Activated naive CD4-positive, alpha-beta T cell treated with Interleukin-2 at 50 U/mL for 16 hours (primary cell): ENCODE data around the gene TTLL10.

Experiments
- DNase-seq: peaks from one replicate; pipeline ENCODE4 v3.0.0-alpha.2; 2020

TTLL10 gene

GRCh38 chr1:1238702-1239178 is 65.1 kb downstream of the TTLL10 start:
- DNase-seq: no peak

- DNase-seq: no peak
Measured at GRCh38 chr1:1239227-1239613, 65.5 kb downstream of the TTLL10 start.

DNA sequence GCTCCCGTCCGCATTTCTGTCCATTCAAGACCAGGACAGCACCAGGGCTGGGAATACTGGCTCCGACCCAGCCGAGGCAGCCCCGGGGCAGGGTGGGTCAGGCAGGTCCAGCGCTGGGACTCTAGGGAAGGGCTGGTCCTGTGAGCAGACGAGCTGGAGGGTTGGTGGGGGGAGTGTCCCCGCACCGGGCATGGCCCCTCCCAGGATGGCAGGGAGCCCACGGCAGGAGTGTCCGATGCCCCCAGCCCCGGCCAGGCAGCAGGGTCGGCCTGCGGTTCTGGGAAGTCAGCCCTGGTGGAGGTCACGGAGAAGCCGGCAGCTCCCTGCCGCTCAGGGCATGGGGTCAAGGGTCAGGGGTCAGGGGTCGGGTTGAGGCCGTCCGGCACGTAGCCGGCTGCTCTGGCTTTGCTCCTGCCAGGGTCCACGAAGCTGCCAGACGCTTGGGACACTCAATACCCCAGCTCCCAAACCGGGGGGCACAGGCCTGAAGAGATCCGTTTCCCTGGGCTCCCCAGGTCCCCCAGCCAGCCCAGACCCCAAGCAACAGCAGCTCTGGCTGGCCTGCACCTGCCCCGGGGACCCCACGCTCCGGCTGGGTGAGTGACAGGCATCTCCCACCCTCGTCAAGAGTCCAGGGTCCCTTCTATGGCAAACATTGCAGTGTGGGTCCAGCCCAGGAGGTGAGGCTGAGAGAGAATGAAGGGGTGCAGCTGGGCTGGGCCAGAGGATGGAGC is 66.1 kb downstream of the TTLL10 start:
- DNase-seq: no peak

DNA sequence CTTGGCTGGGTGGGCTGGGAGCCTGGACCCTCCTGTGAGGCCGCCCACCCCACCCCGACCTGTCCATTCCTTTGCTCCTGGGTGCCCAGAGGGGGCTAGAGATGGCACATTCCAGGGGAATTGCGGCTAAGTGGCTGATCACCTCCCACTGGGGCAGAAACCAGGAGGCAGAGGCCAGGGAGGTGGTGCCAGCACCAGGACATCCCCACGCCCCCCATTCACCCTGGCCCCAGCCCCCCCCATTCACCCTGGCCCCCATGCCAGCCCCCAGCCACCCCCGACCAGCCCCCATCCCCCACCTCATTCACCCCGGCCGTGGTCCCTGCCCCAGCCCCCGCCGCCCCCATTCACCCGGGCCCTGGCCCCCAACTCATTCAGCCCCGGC is 66.7 kb downstream of the TTLL10 start:
- no peak for DNase-seq

GRCh38 chr1:1240822-1241587 is 67.3 kb downstream of the TTLL10 start:
- no peak for DNase-seq

- DNase-seq: no peak
Measured at GRCh38 chr1:1241588-1242219, 68.0 kb downstream of the TTLL10 start.

GRCh38 chr1:1242461-1243265 is 69.0 kb downstream of the TTLL10 start:
- no peak for DNase-seq

DNA sequence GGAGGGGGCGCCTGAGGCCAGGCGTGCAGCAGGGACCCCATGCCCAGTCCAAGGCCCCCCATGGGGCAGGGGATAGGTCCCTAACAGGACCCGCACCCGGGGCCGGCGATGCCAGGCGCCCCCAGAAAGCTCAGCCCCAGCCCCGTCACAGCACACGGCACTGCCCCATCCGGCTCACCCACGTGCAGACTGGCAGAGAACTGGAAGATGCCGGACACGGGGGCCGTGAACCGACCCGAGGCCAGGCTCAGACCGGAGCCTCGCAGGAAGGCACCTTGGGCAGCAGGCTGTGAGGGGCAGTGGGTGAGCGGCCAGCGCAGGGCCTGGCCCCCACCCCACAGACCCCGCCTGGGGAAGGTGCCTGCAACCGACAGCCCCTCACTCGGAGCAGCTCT is 69.6 kb downstream of the TTLL10 start:
- DNase-seq: no peak

DNA sequence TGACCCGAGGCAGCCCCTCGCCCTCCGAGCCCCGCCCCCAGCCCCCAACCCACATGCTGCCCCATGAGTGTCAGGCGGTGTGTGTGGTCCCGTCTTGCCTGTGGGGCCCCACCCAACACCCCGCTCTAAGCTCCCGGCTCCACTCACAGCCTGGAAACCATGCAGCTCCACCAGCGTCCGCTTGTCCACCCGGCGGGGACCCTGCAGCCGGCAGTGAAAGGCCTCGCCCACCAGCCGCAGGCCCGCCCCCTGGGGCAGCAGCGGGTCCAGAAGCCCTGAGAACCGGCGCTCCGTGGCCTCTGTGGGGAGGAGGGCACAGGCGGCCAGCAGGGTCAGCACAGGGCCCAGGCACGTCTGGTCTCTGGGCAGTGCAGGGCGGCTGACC is 70.1 kb downstream of the TTLL10 start:
- DNase-seq: no peak

GRCh38 chr1:1244192-1244811 is 70.6 kb downstream of the TTLL10 start:
- no peak for DNase-seq

DNA sequence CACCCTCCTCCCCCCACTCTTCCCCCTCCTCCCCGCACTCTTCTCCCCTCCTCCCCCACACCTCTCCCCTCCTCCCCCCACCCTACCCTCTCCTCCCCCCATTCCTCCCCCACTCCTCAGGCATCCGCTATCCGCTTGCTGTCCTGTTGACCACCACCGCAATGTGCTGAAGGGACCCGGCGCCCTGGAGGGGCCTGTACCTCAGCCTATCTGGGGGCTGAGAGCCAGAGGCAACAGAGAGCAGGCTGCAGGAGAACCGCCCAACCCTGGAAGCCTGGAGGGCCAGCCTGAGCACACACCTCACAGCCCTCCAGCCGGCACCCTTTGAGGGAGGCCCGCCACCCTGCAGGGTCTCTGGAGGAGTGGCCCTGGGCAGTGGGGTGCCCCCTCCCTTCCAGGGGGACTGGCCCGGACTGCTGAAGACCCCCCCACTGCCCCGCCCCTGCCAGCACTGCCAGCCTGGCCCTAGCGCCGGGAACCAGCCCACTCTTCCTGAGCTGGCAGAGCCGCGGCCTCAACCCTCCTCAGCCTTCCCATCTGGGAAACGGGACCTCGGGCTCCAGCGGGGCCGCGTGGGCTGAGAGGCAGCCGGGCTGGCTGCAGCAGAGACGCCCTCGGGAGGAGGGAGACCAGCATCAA is 71.6 kb downstream of the TTLL10 start:
- no peak for DNase-seq

DNA sequence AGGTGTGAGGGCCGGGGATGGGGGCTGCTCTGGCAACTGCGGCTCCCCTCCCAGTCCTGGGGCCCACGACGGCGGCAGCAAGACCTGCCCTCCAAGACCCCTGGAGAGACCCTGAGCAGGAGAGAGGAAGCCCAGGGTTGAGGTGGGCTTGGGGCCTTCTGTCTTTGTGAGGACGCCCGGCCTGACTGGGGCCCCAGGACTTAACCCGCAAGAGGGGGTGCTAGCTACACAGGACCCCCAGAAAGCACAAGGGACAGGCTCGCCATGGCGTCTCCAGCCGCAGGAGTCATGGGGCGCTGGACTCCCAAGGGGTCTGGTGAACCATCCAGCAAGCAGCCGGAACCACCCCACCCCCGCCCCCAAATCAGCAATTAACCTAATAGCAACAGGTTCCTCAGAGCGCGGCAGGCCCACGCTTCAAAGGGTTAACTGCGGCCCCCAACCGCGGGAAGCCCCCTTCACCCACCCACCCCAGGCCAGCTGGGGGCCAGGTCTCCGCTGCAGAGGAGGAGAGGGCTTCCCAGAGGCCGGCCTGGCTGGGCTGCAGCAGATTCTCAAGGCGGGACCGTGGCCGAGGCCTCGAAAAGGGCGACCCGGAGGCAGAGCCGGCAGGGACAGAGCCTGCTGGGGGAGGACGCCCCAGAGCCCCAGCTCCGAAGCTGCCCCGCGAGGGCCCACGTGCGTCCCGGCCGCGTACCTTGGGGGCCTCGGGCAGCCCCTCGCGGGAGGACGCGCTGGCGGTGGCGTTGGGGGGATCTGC is 72.3 kb downstream of the TTLL10 start:
- no peak for DNase-seq

DNA sequence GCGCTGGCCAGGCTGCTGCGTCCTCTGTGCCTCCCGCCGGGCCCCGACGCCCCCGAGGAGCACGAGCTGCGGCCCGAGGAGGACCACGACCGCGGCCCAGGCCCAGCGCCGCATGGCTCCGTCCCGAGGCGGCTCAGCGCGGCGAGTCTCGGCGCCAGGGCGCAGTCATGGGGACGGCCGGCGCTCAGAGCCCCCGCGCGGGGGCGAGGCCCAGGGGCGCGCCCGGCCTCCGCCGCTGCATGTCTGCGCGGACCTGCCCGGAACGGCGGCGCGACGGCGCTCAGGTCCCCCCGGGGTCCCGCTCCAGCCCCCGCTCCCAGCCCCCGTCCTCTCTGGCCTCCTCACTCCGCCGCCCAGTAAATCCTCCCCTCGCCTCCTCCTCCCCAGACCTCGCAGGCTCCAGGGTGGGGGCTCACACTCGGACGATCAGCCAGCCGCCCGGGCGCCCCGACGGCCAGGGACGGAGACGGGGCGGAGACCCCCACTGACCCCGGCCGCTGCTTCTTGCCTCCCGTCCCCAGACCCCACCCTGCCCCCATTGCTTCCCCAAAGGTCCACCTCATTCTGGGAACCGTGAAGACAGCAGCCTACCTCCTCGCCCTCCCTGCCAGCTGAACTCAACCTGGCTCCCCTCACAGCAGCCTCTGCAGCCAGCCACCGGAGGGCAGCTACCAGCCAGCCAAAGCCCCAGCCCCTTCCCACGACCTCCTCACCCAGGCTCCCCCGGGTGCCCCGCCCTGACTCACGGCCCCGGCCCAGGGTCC is 73.1 kb downstream of the TTLL10 start, which contains the start of gene C1QTNF12:
C1QTNF12 (minus strand) TSS at position 146 of the 764 bp plus-strand sequence; CDS start at position 114, 32 bp downstream.
- no peak for DNase-seq

GRCh38 chr1:1247341-1247913 is 73.7 kb downstream of the TTLL10 start:
- no peak for DNase-seq
